Retinal pigment epithelial cell (primary cell): Measurements from ENCODE around the gene DYNLT2B.
"Not testable (repeated sequence)": the region's sequence is repeated elsewhere in the genome, so short reads cannot be mapped to it uniquely, and the experiment has no call there.

ENCODE experiments used
- DNase-seq: peaks from one replicate; pipeline ENCODE4 v3.0.0-alpha.2; 2010; ENCODE audit warnings: low read depth
- H3K4me3 ChIP-seq: 2 replicates; pipeline ENCODE4 v1.5.1; 2011; ENCODE audit warnings: mild to moderate bottlenecking, low read length, control low read depth, moderate library complexity
- TF ChIP-seq, protein P1 (sequence below): conservative IDR thresholded peaks from 2 replicates; pipeline ENCODE4 v1.5.1; 2011; ENCODE audit warnings: low read depth, low read length, control low read depth, inconsistent platforms

DYNLT2B gene

DNA sequence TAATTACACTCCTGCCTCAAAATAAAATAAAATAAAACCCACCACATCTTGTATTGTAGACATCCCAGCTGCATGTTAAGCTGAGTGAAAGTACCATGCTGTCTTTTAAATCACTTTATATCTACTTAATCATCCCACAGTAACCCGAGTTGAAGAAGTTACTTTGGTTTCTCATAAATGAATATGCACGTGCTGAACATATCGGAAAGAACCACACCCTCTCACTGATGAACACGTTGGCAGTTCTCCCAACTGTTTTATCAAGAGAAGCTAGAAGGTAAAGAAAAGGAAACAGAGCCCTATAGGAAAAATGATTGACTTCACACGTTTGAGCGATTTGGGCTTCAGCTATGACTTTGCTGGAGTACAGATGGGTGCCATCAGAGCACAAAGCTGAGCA is 36.1 kb upstream of the DYNLT2B start:
- TF ChIP-seq, protein P1, sequence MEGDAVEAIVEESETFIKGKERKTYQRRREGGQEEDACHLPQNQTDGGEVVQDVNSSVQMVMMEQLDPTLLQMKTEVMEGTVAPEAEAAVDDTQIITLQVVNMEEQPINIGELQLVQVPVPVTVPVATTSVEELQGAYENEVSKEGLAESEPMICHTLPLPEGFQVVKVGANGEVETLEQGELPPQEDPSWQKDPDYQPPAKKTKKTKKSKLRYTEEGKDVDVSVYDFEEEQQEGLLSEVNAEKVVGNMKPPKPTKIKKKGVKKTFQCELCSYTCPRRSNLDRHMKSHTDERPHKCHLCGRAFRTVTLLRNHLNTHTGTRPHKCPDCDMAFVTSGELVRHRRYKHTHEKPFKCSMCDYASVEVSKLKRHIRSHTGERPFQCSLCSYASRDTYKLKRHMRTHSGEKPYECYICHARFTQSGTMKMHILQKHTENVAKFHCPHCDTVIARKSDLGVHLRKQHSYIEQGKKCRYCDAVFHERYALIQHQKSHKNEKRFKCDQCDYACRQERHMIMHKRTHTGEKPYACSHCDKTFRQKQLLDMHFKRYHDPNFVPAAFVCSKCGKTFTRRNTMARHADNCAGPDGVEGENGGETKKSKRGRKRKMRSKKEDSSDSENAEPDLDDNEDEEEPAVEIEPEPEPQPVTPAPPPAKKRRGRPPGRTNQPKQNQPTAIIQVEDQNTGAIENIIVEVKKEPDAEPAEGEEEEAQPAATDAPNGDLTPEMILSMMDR = no peak

DNA sequence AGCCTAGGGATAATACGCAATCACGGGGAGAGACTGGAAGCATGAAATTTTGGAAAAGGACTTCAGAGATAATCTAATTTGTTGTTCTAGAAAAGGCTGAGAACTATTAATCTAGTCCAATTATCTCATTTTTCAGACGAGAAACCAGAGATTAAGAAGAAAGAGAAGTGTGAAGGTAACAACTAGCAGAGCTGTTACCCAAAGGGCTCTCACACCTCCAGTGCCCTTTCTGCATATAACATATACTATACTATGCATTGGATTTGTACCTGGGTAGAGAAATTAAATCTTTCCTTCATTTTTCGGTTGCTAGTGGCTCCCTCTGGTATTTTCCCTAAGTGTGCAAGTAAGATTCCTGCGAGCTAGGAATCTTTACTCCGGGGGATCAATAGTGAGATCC is 33.5 kb upstream of the DYNLT2B start:
- TF ChIP-seq, protein P1 = no peak
- DNase-seq = no peak
- H3K4me3 ChIP-seq = no peak overlapping the region

More for the DNA sequence above, 36.1 kb upstream of the DYNLT2B start:
- no peak overlapping the region for H3K4me3 ChIP-seq
- DNase-seq = no peak

DNA sequence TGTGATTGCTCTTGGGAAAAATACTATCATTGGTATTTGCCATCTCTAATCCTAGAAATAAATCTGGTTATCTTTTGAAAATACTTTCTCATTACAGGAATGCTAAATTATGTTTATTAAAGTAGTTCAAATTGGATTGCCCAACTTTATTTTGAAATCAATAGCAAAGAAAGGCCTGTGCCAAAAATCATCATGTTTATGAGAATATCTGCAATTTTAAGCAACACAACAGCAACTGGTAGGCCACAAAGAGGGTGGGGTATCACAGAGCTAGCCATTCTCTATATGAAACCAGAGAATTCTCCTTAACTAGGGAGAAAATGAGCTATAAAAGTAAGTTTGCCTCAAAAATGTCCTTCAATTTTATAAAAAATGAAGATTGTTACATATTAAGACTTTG is 32.0 kb upstream of the DYNLT2B start:
- TF ChIP-seq, protein P1 = no peak
- no peak overlapping the region for H3K4me3 ChIP-seq
- no peak for DNase-seq

DNA sequence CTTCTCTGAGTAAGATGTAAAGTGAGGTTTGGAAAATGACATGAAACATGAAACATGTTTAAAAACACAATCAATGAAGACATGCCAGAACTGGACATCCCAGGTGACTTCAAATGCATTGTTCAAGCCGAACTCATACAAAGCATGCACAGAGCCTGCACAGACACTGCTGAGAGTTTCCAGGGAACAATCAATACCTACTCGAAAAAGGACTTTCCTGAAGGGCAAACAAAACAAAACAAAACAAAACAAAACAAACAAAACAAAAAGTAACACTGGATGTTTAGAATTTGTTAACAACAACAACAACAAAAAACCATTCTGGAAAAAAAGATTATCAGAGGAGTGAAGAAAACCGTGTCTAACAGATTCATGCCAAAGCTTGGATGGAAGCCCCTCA is 30.7 kb upstream of the DYNLT2B start:
- TF ChIP-seq, protein P1 = no peak
- DNase-seq = no peak

DNA sequence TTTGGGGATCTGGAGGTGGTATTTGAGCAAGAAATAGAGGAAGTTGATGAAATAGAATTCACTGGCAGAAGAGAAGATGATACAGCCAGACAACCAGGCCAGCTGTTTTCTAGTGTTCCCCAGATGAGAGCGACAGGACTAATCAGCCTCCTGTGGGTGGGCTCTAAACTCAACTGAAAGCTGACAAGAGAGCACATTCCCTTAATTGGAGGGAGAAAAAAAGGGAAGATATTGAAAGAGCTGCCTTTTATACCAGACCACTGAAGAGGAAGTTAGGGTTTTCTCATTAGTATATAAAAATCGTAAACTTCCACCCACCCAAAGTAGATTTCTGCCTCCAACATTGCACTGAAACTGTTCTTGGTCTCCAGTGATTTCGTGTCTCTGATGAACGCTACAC is 26.6 kb upstream of the DYNLT2B start:
- no peak for DNase-seq
- H3K4me3 ChIP-seq = no peak overlapping the region
- TF ChIP-seq, protein P1 = no peak

More for the DNA sequence above, 30.7 kb upstream of the DYNLT2B start:
- H3K4me3 ChIP-seq = no peak overlapping the region

DNA sequence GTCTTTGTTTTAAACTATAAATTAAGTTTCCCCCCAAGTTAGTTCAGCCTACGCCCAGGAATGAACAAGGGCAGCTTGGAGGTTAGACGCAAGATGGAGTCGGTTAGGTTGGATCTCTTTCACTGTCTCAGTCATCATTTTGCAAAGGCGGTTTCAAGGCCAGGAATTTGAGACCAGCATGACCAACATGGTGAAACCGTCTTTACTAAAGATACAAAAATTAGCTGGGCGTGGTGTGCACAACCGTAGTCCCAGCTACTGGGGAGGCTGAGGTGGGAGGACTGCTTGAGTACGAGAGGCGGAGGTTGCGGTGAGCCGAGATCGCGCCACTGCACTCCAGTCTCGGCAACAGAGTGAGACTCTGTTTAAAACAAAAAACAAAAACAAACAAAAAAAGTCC is 25.9 kb upstream of the DYNLT2B start:
- not testable (repeated sequence) for H3K4me3 ChIP-seq, DNase-seq

DNA sequence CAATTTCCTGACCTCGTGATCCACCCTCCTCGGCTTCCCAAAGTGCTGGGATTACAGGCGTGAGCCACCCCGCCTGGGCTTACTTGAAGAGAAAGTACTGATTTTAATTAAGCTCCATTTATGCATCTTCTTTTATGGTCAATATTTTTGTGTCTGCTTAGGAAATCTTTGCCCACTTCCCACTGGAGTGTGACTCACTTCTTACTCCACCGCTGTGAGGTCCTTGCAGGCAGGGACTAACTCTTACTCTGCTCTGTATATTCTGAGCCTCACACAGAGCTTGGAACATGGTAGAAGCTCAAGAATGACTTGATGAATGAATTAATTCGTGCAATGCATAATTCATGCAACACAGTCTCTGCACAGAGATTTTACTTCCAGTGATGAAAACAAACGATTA is 23.1 kb upstream of the DYNLT2B start:
- DNase-seq = no peak
- TF ChIP-seq, protein P1 = no peak
- no peak overlapping the region for H3K4me3 ChIP-seq

DNA sequence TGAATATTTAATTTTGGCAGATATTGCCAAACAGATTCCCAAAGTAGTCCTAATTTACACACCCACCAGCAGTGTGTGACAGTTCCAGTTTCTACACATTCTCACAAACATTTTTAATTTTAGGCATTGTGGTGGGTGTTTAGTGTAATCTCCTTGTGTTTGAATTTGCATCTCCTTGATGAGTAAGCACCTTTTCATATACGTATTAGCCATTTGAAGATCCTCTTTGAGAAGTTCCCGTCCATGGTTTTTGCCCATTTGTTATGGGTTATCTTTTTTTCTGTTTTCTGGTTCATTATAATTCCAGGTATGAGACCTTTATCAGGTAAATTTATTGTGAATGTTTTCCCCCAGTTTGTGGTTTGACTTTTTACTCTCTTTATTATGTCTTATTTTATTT is 22.4 kb upstream of the DYNLT2B start:
- no peak for DNase-seq
- H3K4me3 ChIP-seq = no peak overlapping the region
- TF ChIP-seq, protein P1 = no peak
